DOHH2 (cell line): ENCODE data around the gene SMIM5.

Source experiments
- H3F3A ChIP-seq: fragments of 200-600 bp; sonication (generic), shearing (Covaris generic); 2 replicates; pipeline ENCODE4 v1.6.0; 2016; ENCODE audit warnings: antibody characterized with exemption, mild to moderate bottlenecking; ENCODE audit not compliant: control insufficient read depth, insufficient read depth
- H3K27ac ChIP-seq: fragments of 200-600 bp; sonication (generic); 2 replicates; pipeline ENCODE4 v1.5.1; 2014; ENCODE audit warnings: low read depth, mild to moderate bottlenecking, low read length, moderate library complexity
- H3K27me3 ChIP-seq: fragments of 200-600 bp; sonication (generic); 2 replicates; pipeline ENCODE4 v1.6.1; 2014; ENCODE audit warnings: mild to moderate bottlenecking, low read length, mixed read lengths; ENCODE audit not compliant: control insufficient read depth
- H3K36me3 ChIP-seq: fragments of 200-600 bp; sonication (generic); 2 replicates; pipeline ENCODE4 v1.6.1; 2014; ENCODE audit warnings: mild to moderate bottlenecking, low read length, moderate library complexity, mixed read lengths; ENCODE audit not compliant: control insufficient read depth
- H3K4me1 ChIP-seq: fragments of 200-600 bp; sonication (generic); 2 replicates; pipeline ENCODE4 v1.6.1; 2014; ENCODE audit warnings: mild to moderate bottlenecking, low read length, mixed read lengths; ENCODE audit not compliant: control insufficient read depth
- H3K4me2 ChIP-seq: fragments of 200-600 bp; sonication (generic); 2 replicates; pipeline ENCODE4 v1.6.0; 2014; ENCODE audit warnings: mild to moderate bottlenecking, low read length, moderate library complexity
- H3K4me3 ChIP-seq: fragments of 200-600 bp; sonication (generic); 2 replicates; pipeline ENCODE4 v1.5.1; 2014; ENCODE audit warnings: mild to moderate bottlenecking, low read length, mixed read lengths
- H3K79me2 ChIP-seq: fragments of 200-600 bp; sonication (generic); 2 replicates; pipeline ENCODE4 v1.6.1; 2014; ENCODE audit warnings: mild to moderate bottlenecking, low read length, mixed read lengths; ENCODE audit not compliant: control insufficient read depth
- H3K9me2 ChIP-seq: fragments of 200-600 bp; sonication (generic); replicated peaks from 2 replicates; pipeline ENCODE4 v1.6.1; 2014; ENCODE audit warnings: mild to moderate bottlenecking, low read length, mixed read lengths; ENCODE audit not compliant: control insufficient read depth
- H3K9me3 ChIP-seq: fragments of 200-600 bp; sonication (generic); 2 replicates; pipeline ENCODE4 v1.6.1; 2014; ENCODE audit warnings: antibody characterized with exemption, low read length, mixed read lengths; ENCODE audit not compliant: control insufficient read depth, insufficient read depth
- H4K20me1 ChIP-seq: fragments of 200-600 bp; sonication (generic); 2 replicates; pipeline ENCODE4 v1.6.0; 2014; ENCODE audit warnings: low read depth, mild to moderate bottlenecking, antibody characterized with exemption, low read length, moderate library complexity; ENCODE audit not compliant: control insufficient read depth, insufficient read depth
- CTCF ChIP-seq: fragments of 200-600 bp; sonication (generic); IDR thresholded peaks from one replicate; pipeline ENCODE4 v1.5.1; 2014; ENCODE audit warnings: antibody characterized with exemption, mild to moderate bottlenecking, low read depth, low read length; ENCODE audit not compliant: poor library complexity, severe bottlenecking
- EZH2phosphoT487 ChIP-seq: fragments of 200-600 bp; sonication (generic); IDR thresholded peaks from 2 replicates; pipeline ENCODE4 v1.6.1; 2017; ENCODE audit warnings: borderline replicate concordance, mild to moderate bottlenecking, antibody characterized with exemption, low read length, moderate library complexity, mixed read lengths

Gene SMIM5

GRCh38 chr17:75595920-75596313 is 37.3 kb upstream of the SMIM5 start:
- Histone ChIP-seq H3K9me2 (no peaks in the 10 kb centered on the region), H3K4me3 (no peak overlapping the region), H3K27me3 (peaks cover 13% of the 10 kb centered on the region), H3F3A (0 out of 2 replicates have a peak, but pooled peaks cover 2% of the 10 kb centered on the region), H3K9me3 (no peaks in the 10 kb centered on the region), H3K4me1 (no peaks in the 10 kb centered on the region), H3K36me3 (no peaks in the 10 kb centered on the region), H3K79me2 (no peaks in the 10 kb centered on the region), H4K20me1 (no peaks in the 10 kb centered on the region), H3K27ac (no peak overlapping the region), H3K4me2 (no peak overlapping the region)
- TF ChIP-seq CTCF (no peak), EZH2phosphoT487 (no peak)

- no peaks in the 10 kb centered on the region for H3K9me3 ChIP-seq
- peaks cover 7% of the 10 kb centered on the region; the same call in 1 of the 2 replicates for H3K27me3 ChIP-seq
- H3K36me3 ChIP-seq = no peaks in the 10 kb centered on the region
- TF ChIP-seq EZH2phosphoT487 (no peak), CTCF (no peak)
- H3F3A ChIP-seq = 0 out of 2 replicates have a peak, but pooled peaks cover 2% of the 10 kb centered on the region
- no peaks in the 10 kb centered on the region for H4K20me1 ChIP-seq
- H3K4me3 ChIP-seq = no peak overlapping the region
- no peaks in the 10 kb centered on the region for H3K79me2 ChIP-seq
- no peak overlapping the region for H3K4me2 ChIP-seq
- H3K27ac ChIP-seq = no peak overlapping the region
- no peaks in the 10 kb centered on the region for H3K9me2 ChIP-seq
- no peaks in the 10 kb centered on the region for H3K4me1 ChIP-seq
Measured at GRCh38 chr17:75596320-75597087, 36.7 kb upstream of the SMIM5 start.

GRCh38 chr17:75601057-75601987 is 31.9 kb upstream of the SMIM5 start:
- Histone ChIP-seq H3K9me2 (no peaks in the 10 kb centered on the region), H3K4me3 (no peak overlapping the region), H3K4me2 (no peak overlapping the region), H3K4me1 (no peaks in the 10 kb centered on the region), H3K27me3 (no peaks in the 10 kb centered on the region), H3F3A (0 out of 2 replicates have a peak, but pooled peaks cover 2% of the 10 kb centered on the region), H3K9me3 (no peaks in the 10 kb centered on the region), H4K20me1 (no peaks in the 10 kb centered on the region), H3K27ac (no peak overlapping the region), H3K36me3 (no peaks in the 10 kb centered on the region), H3K79me2 (no peaks in the 10 kb centered on the region)
- TF ChIP-seq EZH2phosphoT487 = no peak
- TF ChIP-seq CTCF = peak; percentile 96
